HG03460 (cell line): ENCODE results near the gene SPN.
"Not testable (repeated sequence)": the region's sequence is repeated elsewhere in the genome, so short reads cannot be mapped to it uniquely, and the experiment has no call there.

Source experiments
- ATAC-seq: cut with Tn5 transposase; IDR thresholded peaks from one replicate; pipeline ENCODE4 v1.9.1; 2021; ENCODE audit not compliant: unreplicated experiment

Gene SPN

GRCh38 chr16:29675811-29676643 lies 13.0 kb downstream of the SPN start:
- no peak for ATAC-seq

GRCh38 chr16:29676989-29677785 lies 14.1 kb downstream of the SPN start:
- no peak for ATAC-seq

GRCh38 chr16:29678691-29679267 lies 15.7 kb downstream of the SPN start, which contains the start of gene QPRT:
Gene QPRT, plus strand, starts transcription at chr16:29679180. Its CDS starts 18 bp downstream, at chr16:29679198.
- no peak for ATAC-seq

- ATAC-seq, result no peak
Measured at GRCh38 chr16:29680180-29680598, 17.1 kb downstream of the SPN start.

GRCh38 chr16:29683543-29684090 lies 20.6 kb downstream of the SPN start:
- no peak for ATAC-seq

GRCh38 chr16:29684679-29685078 lies 21.6 kb downstream of the SPN start:
- no peak for ATAC-seq

GRCh38 chr16:29686740-29687332 lies 23.8 kb downstream of the SPN start:
- ATAC-seq, result no peak

- no peak for ATAC-seq
Measured at GRCh38 chr16:29687755-29688154, 24.7 kb downstream of the SPN start.

GRCh38 chr16:29688172-29688571 lies 25.1 kb downstream of the SPN start:
- no peak for ATAC-seq

GRCh38 chr16:29689490-29690351 lies 26.7 kb downstream of the SPN start:
- not testable (repeated sequence) for ATAC-seq

GRCh38 chr16:29692606-29693005 lies 29.6 kb downstream of the SPN start:
- not testable (repeated sequence) for ATAC-seq

- no peak for ATAC-seq
Measured at GRCh38 chr16:29694384-29695195, 31.5 kb downstream of the SPN start.

GRCh38 chr16:29695675-29696074 lies 32.6 kb downstream of the SPN start:
- ATAC-seq, result not testable (repeated sequence)

GRCh38 chr16:29696881-29697331 lies 33.9 kb downstream of the SPN start:
- ATAC-seq, result no peak

GRCh38 chr16:29697391-29697790 lies 34.3 kb downstream of the SPN start:
- no peak for ATAC-seq

- no peak for ATAC-seq
Measured at GRCh38 chr16:29698042-29698441, 35.0 kb downstream of the SPN start.

- ATAC-seq, result no peak
Measured at GRCh38 chr16:29698484-29699323, 35.7 kb downstream of the SPN start.
